SU-DHL-6 (cell line): ENCODE data around the gene ZDHHC13.

Experiments
- H2AFZ ChIP-seq: fragments of 200-600 bp; sonication (generic); 2 replicates; pipeline ENCODE4 v1.6.1; 2014; ENCODE audit warnings: low read depth, mild to moderate bottlenecking, moderate library complexity, mixed read lengths, antibody characterized with exemption, low read length; ENCODE audit not compliant: severe bottlenecking
- H3F3A ChIP-seq: fragments of 200-600 bp; shearing (Covaris generic); 2 replicates; pipeline ENCODE4 v1.6.0; 2016; ENCODE audit warnings: antibody characterized with exemption, mild to moderate bottlenecking; ENCODE audit not compliant: insufficient read depth
- H3K27ac ChIP-seq: fragments of 200-600 bp; sonication (generic); 2 replicates; pipeline ENCODE4 v1.5.1; 2016; ENCODE audit warnings: low read depth, mild to moderate bottlenecking, low read length, moderate library complexity, mixed read lengths
- H3K27me3 ChIP-seq: fragments of 200-600 bp; sonication (generic), shearing (Covaris generic); 2 replicates; pipeline ENCODE4 v1.6.0; 2014; ENCODE audit warnings: mild to moderate bottlenecking, low read length
- H3K36me3 ChIP-seq: fragments of 200-600 bp; sonication (generic); 2 replicates; pipeline ENCODE4 v1.6.1; 2014; ENCODE audit warnings: mild to moderate bottlenecking, low read length, mixed read lengths
- H3K4me2 ChIP-seq: fragments of 300-600, 200-600 bp; shearing (Covaris generic), sonication (generic); 2 replicates; pipeline ENCODE4 v1.6.0; 2014; ENCODE audit warnings: low read length, low read depth, mild to moderate bottlenecking; ENCODE audit not compliant: poor library complexity, severe bottlenecking
- H3K4me3 ChIP-seq: fragments of 200-600 bp; sonication (generic); 2 replicates; pipeline ENCODE4 v1.5.1; 2014; ENCODE audit warnings: antibody characterized with exemption, low read length, mild to moderate bottlenecking, mixed read lengths; ENCODE audit not compliant: insufficient read depth, poor library complexity, severe bottlenecking
- H3K79me2 ChIP-seq: fragments of 200-600 bp; sonication (generic); 2 replicates; pipeline ENCODE4 v1.6.1; 2014; ENCODE audit warnings: mild to moderate bottlenecking, low read length, moderate library complexity; ENCODE audit not compliant: insufficient read depth
- H3K9ac ChIP-seq: fragments of 200-600 bp; sonication (generic); 2 replicates; pipeline ENCODE4 v1.7.0; 2014; ENCODE audit warnings: mild to moderate bottlenecking, low read length
- H3K9me2 ChIP-seq: fragments of 200-600 bp; sonication (generic); replicated peaks from 2 replicates; pipeline ENCODE4 v1.6.1; 2014; ENCODE audit warnings: low read length; ENCODE audit not compliant: insufficient read depth
- H3K9me3 ChIP-seq: fragments of 200-600 bp; sonication (generic); 2 replicates; pipeline ENCODE4 v1.6.1; 2014; ENCODE audit warnings: low read length, mixed read lengths; ENCODE audit not compliant: insufficient read depth
- H4K20me1 ChIP-seq: fragments of 200-600 bp; sonication (generic); 2 replicates; pipeline ENCODE4 v1.6.1; 2014; ENCODE audit warnings: low read depth, mild to moderate bottlenecking, antibody characterized with exemption, low read length, moderate library complexity, mixed read lengths
- EZH2phosphoT487 ChIP-seq: fragments of 200-600 bp; sonication (generic), shearing (Covaris generic); conservative IDR thresholded peaks from 2 replicates; pipeline ENCODE4 v1.6.1; 2018; ENCODE audit warnings: mild to moderate bottlenecking, antibody characterized with exemption, low read length, moderate library complexity, mixed read lengths
- TF ChIP-seq, protein P1 (sequence below): fragments of 200-600 bp; sonication (generic); IDR thresholded peaks from one replicate; pipeline ENCODE4 v1.5.1; 2017; ENCODE audit warnings: antibody characterized with exemption, mild to moderate bottlenecking, low read length, moderate library complexity; ENCODE audit not compliant: insufficient read depth, poor library complexity, severe bottlenecking

ZDHHC13 gene

DNA sequence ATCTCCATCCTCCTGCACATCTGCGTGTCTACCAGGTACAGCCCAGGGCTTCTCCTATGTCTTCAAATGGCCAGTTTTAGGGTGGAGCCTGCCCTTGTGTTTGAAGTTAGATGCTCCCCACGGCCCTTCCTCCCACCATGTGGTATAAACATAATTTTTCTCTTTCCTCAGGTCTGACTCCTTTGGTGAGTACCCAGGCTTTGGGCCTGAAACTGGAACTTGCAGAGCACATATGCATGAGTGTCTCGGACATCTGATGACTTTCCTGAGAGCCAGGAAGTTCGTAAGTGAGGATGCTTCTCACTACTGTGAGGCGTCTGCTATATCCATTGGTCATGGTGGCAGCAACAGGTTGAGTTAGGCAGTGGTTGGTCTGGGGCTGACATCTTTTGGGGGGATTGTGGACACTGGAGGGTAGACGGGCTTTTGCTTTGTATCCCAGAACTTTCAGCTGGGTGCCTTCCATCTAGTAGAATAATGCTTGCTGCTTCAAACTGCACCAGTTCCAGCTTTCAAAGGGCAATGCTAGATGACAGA, 68.6 kb downstream of the ZDHHC13 start:
- Histone ChIP-seq H2AFZ (no peak overlapping the region), H3K4me2 (no peak overlapping the region), H3F3A (no peaks in the 10 kb centered on the region), H3K9me2 (no peaks in the 10 kb centered on the region), H3K9ac (no peak overlapping the region), H3K27ac (no peak overlapping the region), H3K36me3 (no peaks in the 10 kb centered on the region), H4K20me1 (no peaks in the 10 kb centered on the region), H3K9me3 (no peaks in the 10 kb centered on the region), H3K27me3 (no peaks in the 10 kb centered on the region), H3K4me3 (no peak overlapping the region), H3K79me2 (no peaks in the 10 kb centered on the region)
- TF ChIP-seq EZH2phosphoT487 = no peak
- TF ChIP-seq, protein P1, sequence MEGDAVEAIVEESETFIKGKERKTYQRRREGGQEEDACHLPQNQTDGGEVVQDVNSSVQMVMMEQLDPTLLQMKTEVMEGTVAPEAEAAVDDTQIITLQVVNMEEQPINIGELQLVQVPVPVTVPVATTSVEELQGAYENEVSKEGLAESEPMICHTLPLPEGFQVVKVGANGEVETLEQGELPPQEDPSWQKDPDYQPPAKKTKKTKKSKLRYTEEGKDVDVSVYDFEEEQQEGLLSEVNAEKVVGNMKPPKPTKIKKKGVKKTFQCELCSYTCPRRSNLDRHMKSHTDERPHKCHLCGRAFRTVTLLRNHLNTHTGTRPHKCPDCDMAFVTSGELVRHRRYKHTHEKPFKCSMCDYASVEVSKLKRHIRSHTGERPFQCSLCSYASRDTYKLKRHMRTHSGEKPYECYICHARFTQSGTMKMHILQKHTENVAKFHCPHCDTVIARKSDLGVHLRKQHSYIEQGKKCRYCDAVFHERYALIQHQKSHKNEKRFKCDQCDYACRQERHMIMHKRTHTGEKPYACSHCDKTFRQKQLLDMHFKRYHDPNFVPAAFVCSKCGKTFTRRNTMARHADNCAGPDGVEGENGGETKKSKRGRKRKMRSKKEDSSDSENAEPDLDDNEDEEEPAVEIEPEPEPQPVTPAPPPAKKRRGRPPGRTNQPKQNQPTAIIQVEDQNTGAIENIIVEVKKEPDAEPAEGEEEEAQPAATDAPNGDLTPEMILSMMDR = no peak

DNA sequence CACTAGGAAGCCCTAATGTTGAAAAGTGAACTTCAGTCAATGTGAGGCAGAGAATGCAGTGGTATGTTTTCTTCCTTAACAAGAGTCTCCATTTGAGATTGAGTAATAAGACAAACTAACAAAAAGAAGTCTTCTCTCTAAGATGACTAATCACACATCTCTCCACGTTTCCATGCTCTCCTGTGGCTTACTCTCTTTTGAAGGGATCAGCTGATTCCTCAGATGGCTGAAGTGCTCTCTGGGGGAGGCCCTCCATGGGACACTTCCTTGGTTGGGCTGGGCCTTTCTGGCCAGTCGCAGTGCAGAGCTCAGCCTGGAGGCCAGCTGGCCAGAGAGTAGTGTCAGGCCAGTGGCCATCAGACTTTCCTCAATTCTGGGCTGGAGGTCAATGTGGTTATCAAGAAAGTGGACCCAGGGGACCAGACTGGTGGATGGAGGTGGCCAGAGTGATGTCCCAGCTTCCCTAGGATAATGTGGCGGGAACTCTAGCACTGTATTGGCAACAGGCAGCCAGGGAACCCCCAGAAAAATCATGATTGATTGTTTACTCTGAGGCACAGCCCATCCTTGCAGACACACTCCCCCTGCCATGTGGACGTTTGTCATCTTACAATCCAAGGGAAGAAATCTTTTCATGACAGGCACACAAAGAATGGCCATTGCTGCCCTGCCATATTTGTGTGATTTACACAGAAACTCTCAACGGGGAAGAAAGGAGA, 70.3 kb downstream of the ZDHHC13 start:
- Histone ChIP-seq H2AFZ (no peak overlapping the region), H3K27me3 (no peaks in the 10 kb centered on the region), H3F3A (no peaks in the 10 kb centered on the region), H4K20me1 (no peaks in the 10 kb centered on the region), H3K9ac (no peak overlapping the region), H3K4me3 (no peak overlapping the region), H3K79me2 (no peaks in the 10 kb centered on the region), H3K27ac (no peak overlapping the region), H3K9me2 (no peaks in the 10 kb centered on the region), H3K36me3 (no peaks in the 10 kb centered on the region), H3K9me3 (no peaks in the 10 kb centered on the region), H3K4me2 (no peak overlapping the region)
- TF ChIP-seq, protein P1 = no peak
- TF ChIP-seq EZH2phosphoT487 = no peak

DNA sequence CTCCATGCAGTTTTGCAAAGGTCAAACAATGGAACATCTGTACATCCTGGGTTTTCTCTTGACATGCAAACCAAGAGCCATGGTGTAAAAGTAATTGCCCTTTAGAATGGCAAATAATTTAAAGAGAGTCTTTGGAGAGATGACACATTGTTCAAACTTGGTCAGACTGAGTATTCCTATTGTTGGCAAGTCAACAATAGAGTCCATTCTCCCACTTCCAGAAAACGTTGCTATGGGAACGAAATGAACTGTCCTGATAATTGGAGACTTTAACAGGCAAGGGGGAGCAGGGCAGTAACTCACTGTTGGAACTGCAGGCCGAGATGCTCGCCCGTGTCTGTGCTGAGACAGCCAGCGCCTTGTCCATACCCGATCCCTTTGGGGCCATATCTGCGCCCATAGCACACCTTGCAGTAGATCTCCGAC, 70.9 kb downstream of the ZDHHC13 start:
- no peaks in the 10 kb centered on the region for H3K27me3 ChIP-seq
- H4K20me1 ChIP-seq = no peaks in the 10 kb centered on the region
- H2AFZ ChIP-seq = no peak overlapping the region
- no peaks in the 10 kb centered on the region for H3K79me2 ChIP-seq
- no peak for TF ChIP-seq EZH2phosphoT487
- TF ChIP-seq, protein P1 = no peak
- no peak overlapping the region for H3K27ac ChIP-seq
- H3K4me3 ChIP-seq = no peak overlapping the region
- H3K9me3 ChIP-seq = no peaks in the 10 kb centered on the region
- H3K9ac ChIP-seq = no peak overlapping the region
- H3K9me2 ChIP-seq = no peaks in the 10 kb centered on the region
- H3K36me3 ChIP-seq = no peaks in the 10 kb centered on the region
- H3F3A ChIP-seq = no peaks in the 10 kb centered on the region
- H3K4me2 ChIP-seq = no peak overlapping the region
